Measurements from ENCODE around the gene RNF4.
"Not testable (repeated sequence)": the region's sequence is repeated elsewhere in the genome, so short reads cannot be mapped to it uniquely, and the experiment has no call there.

Gene RNF4

GRCh38 chr4:2515830-2516550, 47.1 kb downstream of the RNF4 start:
- FAIRE-seq (peak; percentile 64), DNase-seq (ENCODE audit: insufficient read length, low spot score) (no peak)

GRCh38 chr4:2516635-2517034, 47.7 kb downstream of the RNF4 start:
- FAIRE-seq (no peak), DNase-seq (ENCODE audit: insufficient read length, low spot score) (no peak)

- DNase-seq (ENCODE audit: insufficient read length, low spot score) (no peak), FAIRE-seq (no peak)
These were observed 57.7 kb downstream of the RNF4 start for GRCh38 chr4:2526559-2526958.

GRCh38 chr4:2534904-2535375, 66.0 kb downstream of the RNF4 start:
- no peak for FAIRE-seq
- DNase-seq (ENCODE audit: insufficient read length, low spot score), result no peak

GRCh38 chr4:2535376-2536192, 66.7 kb downstream of the RNF4 start:
- DNase-seq (ENCODE audit: insufficient read length, low spot score), result no peak
- peak; percentile 9 for FAIRE-seq

GRCh38 chr4:2536193-2537010, 67.5 kb downstream of the RNF4 start, which contains the start of gene FAM193A:
Gene FAM193A, plus strand, starts transcription at chr4:2536647. Its CDS starts 269 bp downstream, at chr4:2536916.
- FAIRE-seq, result peak; percentile 98
- peak; percentile 97 for DNase-seq (ENCODE audit: insufficient read length, low spot score)

- DNase-seq (ENCODE audit: insufficient read length, low spot score) (no peak), FAIRE-seq (no peak)
These were observed 68.3 kb downstream of the RNF4 start for GRCh38 chr4:2537011-2537830.

- FAIRE-seq; DNase-seq (ENCODE audit: insufficient read length, low spot score): not testable (repeated sequence)
These were observed 74.8 kb downstream of the RNF4 start for GRCh38 chr4:2543580-2544191.

GRCh38 chr4:2545321-2546013, 76.6 kb downstream of the RNF4 start:
- no peak for FAIRE-seq
- DNase-seq (ENCODE audit: insufficient read length, low spot score), result no peak

- DNase-seq (ENCODE audit: insufficient read length, low spot score), result no peak
- FAIRE-seq, result no peak
These were observed 77.4 kb downstream of the RNF4 start for GRCh38 chr4:2546286-2546823.

- FAIRE-seq; DNase-seq (ENCODE audit: insufficient read length, low spot score): not testable (repeated sequence)
These were observed 78.2 kb downstream of the RNF4 start for GRCh38 chr4:2546961-2547691.

- no peak for DNase-seq (ENCODE audit: insufficient read length, low spot score)
- no peak for FAIRE-seq
These were observed 82.2 kb downstream of the RNF4 start for GRCh38 chr4:2551118-2551517.

- FAIRE-seq, result no peak
These were observed 83.9 kb downstream of the RNF4 start for GRCh38 chr4:2552806-2553205.

GRCh38 chr4:2558301-2558700, 89.4 kb downstream of the RNF4 start:
- no peak for FAIRE-seq
- DNase-seq (ENCODE audit: insufficient read length, low spot score), result no peak

More at GRCh38 chr4:2552806-2553205, 83.9 kb downstream of the RNF4 start:
- DNase-seq (ENCODE audit: insufficient read length, low spot score), result no peak

- FAIRE-seq, result no peak
These were observed 91.3 kb downstream of the RNF4 start for GRCh38 chr4:2560167-2560566.

More at GRCh38 chr4:2560167-2560566, 91.3 kb downstream of the RNF4 start:
- no peak for DNase-seq (ENCODE audit: insufficient read length, low spot score)

All from HTR-8/SVneo (cell line).